HG03457 (cell line): ENCODE data around the gene TTLL8.

Experiments used
- ATAC-seq: cut with Tn5 transposase; IDR thresholded peaks from one replicate; pipeline ENCODE4 v1.9.1; 2021; ENCODE audit warnings: moderate number of reproducible peaks; ENCODE audit not compliant: unreplicated experiment

TTLL8 gene

DNA sequence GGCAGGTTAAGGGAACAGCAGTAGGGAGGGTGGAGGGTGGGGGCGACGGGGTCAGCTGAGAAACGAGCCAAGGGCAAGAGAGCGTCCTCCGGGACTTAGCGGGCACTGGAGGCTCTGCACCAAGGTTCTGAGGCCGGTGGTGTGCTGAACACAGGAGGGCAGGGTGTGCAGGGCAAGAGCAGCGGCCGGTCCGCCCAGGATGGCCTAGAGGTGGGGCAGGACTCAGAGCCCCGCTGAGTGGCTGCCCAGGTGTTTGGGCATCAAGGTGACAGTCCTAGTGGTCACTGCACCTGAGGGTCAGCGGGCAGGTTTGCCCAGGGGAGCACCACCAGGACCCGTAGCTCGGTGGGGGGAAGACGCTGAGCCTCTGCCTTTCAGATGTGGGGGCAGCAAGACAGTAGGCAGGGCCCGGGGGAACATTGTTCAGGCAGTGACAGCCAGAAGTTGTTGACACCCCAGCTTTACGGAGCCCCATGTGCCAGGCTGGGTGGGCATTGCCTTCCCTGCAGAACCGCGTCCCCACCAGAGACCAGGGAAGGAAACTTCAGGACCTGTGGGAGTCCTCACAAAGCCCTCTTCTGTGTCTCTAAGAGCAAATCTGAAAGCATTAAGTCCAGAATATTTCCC is 4.5 kb upstream of the TTLL8 start:
- no peak for ATAC-seq

DNA sequence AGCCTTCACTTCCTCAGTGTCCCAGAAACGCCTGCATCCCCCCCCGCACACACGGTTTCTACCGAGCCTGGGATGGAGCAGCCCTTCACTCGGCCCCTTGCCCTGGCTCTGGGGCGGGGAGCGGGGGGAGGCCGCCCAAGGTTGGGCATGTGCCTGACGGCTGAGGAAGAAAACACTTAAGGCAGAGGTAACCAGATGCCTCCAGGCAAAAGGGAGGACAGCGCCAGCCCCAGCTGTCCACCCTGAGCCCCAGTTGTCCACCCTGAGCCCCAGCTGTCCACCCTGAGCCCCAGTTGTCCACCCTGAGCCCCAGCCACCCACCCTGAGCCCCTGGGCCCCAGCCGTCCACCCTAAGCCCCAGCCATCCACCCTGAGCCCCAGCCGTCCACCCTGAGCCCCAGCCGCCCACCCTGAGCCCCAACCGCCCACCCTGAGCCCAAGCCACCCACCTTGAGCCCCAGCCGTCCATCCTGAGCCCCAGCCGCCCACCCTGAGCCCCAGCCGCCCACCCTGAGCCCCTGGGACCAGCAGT is 3.8 kb upstream of the TTLL8 start:
- no peak for ATAC-seq

DNA sequence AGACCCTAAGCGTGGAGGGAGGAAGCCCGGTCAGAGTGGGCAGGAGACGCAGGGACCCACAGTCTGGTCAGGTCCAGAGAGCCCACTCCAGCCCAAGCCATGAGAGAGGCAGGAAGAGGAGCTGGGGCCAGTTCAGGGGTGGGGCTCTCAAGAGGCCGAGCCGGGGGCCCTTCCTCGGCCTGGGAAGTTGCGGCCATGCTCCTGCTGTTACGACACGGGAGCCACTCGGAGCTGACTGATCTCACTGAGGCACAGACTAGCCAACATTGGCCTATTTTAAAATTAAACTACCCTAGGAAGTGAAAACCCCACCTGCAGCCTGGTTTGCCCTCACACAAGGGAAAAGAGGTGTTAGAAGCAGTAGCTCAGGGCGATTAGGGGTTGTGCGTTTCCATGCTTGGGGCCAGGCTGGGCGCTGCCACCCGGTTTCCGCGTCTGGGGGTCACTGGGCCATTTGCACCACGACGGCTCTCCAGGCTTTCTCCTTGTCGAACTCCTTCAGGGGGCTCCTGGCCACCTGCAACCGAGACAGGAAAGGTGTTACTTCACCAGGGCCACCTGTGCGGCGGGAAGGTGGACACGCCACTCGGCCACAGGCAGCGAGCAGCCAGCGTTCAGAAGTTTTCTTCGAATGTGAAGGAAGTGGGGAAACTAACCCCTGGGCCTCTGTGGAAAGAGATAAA is 3.2 kb upstream of the TTLL8 start:
- ATAC-seq = no peak

DNA sequence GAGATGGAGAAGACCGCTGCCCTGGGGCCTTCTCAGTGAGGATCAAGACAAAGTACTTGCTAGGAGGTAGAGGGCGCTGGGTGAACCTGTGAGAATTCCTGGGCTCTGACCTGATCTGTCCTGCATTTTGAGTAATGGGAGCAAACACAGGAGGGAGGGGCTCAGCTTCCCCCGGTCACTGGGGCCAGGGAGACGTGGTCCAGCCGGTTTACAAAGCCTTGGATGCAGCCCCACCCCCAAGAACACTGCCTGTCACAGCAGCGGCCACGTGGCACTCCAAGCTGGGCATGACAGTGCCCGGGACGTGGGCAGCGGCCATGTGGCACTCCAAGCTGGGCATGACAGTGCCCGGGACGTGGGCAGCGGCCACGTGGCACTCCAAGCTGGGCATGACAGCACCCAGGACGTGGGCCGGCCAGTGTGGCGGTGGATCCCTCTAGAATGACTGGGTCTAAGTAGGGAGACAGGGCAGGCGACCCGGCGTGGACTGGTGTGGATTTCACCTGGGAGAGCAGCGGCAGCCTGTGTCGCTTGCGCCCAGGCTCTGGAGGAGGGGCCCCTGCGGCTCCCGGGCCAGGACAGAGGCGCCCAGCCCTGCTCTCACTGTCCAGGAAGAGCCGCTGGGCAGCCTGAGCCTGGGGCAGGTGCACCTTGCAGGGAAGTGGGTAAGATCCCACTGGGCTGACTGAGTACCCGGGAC is 2.5 kb upstream of the TTLL8 start:
- no peak for ATAC-seq

DNA sequence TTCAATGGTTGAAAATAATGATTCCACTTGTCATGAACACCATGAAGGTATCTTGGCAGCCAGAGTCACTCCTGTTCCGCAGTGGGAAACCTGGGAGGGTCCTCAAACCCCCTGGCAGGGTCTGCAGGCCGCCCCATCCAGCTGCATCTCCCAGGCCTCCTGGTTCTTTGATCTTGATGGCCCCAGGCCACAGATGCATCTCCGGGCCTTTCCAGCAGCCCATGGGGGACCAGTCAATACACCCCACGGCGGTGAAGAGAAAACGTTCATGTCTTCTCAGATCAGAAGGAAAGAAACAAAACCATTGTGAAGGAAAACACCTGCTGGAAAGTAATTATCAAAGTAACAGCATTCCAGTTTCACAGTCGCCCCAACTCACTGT is 1.8 kb upstream of the TTLL8 start:
- no peak for ATAC-seq

DNA sequence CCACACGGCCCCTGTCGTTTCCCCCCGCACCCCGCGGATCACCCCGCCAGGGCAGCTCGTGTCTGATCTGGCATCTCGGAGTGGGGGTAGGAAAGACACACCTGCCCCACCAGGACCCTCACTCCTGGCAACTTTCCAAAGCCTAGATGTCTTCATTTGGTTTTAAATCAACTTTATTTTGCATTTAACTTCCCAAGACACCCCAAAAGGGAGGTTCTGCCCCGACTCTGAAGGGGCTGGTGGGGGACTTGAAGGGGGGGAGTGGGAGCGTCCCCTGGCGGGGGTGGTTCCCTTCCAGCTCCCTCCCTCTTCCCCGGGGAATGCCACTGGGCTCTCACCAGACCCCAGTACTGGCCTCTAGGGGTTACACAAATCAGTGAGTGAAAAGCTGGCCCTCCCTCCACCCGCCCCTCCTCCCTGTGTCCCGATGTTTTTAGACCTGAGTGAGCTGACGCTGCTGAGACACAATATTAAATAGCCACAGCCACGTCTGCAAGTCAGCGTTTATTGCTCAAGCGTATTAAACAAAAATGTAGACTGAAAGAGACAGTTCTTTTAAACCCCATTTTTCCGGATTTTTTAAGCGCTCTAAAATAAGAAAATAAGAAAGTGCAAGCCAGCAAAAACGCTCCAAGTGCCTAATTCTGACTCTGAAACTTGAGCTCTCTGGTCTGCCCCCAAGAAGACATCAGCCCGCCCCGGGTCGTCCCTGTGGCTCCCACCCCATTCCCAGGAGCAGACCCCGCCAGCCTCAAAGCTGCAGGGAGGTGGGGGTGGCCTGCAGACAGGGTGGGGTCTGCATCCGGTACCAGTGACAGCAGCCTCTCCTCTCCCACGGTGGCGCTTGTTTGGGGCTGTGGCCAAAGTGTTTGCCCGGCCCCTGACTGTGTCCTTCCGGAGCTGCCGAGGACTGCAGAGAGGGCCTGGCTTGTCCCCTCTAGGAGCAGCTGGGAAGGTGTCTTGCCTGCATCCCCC is 1.1 kb upstream of the TTLL8 start:
- no peak for ATAC-seq

DNA sequence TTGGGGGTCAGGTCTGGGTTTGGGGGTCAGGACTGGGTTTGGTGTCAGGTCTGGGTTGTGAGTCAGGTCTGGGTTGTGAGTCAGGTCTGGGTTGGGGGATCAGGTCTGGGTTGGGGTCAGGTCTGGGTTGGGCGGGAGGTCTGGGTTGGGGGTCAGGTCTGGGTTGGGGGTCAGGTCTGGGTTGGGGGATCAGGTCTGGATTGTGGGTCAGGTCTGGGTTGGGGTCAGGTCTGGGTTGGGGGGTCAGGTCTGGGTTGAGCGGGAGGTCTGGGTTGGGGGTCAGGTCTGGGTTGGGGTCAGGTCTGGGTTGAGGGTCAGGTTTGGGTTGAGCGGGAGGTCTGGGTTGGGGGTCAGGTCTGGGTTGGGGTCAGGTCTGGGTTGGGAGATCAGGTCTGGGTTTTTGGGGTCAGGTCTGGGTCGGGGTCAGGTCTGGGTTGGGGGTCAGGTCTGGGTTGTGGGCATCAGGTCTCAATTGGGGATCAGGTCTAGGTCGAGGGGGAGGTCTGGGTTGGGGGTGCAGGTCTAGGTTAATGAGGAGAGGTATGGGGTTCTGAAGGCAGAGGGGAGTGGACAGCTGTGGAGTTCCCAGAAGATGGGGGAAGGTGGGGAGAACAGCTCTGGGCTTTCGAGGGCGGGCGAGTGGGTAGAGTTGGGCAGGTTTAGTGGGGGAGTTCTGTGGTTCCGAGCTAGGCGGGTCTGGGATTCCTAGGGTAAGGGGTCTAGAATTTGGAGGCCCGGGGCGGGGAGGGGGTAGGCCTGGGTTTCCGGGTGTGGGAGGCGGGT is 629 bp downstream of the TTLL8 start:
- no peak for ATAC-seq

DNA sequence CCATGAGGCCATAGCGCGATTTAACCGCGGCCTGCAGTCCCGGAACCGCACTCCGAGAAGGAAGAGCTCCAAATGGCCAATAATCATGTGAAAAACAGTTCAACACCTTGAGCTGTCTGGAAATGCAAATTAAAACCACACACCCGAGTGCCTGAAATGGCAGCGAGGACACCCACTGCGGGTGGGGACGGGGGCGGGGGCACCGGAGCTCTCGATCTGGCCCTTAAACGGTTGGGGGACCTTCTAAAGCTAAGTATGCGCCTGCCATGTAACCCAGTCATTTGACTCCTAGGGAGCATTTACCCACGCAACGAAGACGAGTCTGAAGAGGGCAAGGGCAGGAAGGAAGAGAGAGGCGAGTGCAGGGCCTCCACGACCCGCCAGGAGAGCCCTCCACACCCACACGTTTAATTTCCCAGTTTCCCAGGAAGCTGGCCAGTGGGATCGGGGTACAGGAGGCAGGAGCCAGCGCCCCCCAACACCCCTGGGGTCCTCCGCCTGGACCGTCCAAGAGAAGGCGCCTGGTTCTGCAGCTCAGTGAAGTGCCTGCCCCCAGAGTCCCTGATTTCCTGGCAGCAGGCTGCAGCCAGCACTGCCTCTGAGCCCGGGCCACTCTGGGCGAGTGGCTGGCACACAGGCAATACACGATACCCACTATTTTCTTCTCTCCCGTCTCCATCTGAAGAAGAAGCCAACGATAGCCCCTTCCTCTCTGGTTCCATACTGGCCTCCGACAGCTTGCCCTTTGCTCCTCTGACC is 1.7 kb downstream of the TTLL8 start:
- ATAC-seq = no peak

DNA sequence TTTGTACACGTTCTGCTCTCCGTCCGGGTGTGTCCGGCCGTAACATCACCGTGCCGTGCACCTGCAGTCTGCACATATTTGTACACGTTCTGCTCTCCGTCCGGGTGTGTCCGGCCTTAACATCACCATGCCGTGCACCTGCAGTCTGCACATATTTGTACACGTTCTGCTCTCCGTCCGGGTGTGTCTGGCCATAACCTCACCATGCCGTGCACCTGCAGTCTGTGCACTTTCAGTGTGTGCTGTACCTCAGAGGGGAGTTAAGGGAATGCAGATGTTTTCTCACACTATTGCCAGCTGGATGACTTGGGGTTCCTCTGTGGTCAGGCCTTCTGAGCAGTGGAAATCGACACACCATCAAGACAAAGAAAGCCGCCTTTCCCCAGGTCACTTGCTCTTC is 4.2 kb downstream of the TTLL8 start:
- no peak for ATAC-seq

DNA sequence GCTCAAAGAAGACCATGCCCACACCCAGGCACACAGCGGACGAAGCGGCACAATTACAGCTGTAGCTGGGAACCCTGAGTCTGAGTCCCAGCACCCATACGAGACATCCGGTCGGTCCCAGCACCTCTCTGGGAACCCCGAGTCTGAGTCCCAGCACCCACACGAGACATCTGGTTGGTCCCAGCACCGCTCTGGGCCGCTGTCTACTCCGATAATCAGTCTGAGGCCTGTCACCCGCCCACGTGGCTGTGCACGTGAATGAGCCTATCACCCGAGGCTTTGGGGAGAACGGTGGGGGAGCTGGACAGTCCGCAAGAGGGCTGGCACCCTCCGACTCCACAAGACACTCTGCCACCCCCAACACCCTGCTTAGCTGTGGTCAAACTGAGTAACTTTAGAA is 6.2 kb downstream of the TTLL8 start:
- ATAC-seq = no peak

DNA sequence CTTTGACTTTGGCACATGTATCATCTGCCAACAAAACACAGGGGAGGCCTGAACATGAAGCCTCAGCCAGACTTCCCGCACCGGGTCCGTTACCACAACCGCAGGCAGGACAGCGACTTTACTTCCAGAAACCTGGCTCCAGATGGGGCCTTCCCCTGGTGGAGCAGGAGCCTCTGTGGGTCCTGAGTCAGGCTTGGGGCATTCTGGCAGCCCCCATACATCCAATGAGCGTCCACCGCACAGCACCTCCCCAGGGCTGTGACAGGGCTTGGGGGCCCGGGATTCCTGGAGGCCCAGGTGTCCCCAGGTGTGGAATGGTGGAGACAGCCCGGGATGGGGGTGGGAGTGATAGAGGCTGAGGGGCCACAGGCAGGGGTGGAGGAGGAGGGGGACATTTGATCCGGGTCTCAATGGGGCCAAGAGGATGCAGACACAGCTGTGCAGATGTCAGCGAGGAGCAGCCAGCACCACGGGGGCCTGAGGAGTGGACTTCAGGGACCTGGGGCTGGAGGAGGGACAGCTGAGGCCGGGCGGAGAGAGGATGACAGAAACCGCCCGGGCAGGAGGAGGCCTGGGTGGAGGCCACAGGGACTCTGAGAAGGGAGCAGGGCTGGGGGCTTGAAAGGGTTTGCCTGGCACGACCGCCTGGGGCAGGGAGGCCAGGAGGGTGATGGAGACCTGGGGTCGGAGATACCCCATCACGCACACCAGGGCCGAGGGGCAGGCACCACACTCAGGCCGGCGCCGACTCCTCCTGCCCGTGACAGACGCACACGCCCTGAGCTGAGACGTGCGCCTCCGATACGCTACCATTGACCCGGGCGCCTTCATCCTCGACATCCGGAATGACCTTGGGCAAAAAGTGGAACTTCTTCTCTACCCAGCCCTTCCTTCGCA is 8.6 kb downstream of the TTLL8 start:
- ATAC-seq = no peak

DNA sequence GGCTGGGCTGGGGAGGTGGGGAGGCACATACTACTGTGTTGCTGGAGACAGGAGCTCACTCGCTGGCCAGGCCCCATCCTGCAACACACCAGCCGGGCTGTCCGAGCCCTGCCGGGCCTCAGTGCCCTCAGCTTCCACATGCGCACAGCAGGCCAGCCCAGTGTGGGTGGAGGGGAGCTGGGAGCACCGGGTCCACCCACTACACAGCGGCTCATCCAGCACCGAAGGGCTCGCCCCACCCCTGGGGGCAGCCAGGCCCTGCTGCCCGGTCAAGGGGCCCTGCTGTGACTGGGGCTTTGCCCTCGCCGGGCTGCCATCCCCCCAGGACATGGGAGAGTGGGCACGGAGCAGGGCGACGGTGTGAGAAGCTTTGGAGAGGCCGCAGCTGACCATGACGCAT is 9.3 kb downstream of the TTLL8 start:
- ATAC-seq = no peak

DNA sequence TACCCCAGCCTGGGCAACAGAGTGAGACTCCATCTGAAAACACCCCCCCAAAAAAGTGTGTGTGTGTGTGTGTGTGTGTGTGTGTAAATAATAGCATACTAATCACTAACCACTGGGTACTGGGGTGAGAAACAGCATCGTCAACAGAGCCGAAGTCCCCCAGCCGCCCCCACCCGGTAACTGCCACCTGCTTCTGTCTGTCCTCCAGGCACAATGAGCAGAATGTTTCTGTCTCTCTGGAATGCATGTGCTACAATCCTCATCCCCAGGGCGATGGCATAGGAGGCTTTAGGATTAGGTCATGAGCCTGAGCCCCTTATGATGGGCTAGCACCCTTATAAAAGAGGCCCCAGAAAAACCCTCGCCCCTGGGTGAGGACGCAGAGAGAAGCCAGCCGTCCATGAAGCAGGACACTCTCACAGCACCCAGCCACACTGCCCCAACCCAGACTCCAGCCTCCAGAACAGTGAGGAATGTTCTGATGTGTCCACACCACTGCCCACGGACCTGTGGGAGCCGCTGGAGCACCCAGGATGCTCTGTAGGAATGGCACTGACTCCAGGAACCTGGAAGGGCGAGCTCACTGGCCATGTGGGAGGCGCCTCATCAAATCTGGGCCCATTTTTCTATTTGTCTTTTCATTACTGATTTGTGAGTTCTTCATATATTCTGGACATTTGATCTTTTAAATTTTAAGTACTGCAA is 9.9 kb downstream of the TTLL8 start:
- no peak for ATAC-seq

DNA sequence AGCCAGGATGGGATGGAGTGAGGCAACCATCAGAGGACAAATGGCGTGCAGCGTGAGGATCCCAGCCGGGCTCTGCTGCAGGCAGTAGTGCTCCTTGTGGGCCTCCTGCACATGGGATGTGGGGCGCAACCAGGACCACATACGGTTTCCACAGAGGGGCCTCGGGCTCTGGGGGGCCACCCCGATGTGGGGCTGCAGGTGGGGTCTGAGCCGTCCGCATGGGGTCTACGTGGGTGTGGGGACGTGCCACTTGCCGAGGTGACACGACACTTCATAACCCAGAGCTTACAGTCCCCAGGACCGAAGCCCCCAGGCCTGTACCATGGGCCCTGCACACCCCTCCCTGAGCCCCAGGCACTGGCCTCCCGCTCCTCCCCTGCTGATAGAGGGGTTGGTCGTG is 10.8 kb downstream of the TTLL8 start:
- ATAC-seq = no peak

DNA sequence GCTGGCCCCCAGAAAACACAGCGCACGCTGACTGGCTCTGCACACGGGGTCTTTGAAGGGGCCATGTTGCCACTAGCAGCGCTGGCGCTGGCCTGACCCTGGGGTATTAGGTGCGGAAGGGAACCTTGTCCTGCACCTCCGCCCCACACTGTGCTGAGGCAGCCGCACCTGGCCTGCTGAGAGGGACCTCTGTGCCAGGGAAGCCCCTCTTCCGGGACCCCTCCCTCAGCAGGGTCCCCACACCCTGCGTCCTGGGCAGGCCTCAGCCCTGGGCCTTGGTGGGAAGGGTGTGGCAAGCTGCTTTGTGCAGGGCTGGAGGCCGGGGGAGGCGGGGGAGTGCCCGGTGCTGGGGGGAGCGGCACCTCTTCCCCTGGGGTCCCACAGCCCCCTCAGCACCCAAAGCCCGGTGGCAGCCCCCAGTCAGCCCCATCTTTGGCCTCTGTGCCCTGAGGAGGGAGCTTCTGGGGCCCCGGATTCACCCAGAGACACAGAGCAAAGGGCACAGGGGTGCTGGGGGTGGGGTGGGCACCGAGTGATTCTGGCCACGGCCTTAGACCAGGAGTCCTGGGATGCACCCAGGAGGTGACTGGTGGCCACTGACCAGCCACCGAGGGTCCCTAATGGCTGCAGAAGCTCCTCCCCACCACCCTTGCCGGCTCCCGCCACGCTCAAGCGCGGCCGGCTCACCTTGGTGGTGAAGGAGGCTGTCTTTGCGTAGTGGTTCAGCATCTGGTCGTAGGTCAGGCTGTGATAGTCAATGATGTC is 11.4 kb downstream of the TTLL8 start:
- no peak for ATAC-seq

DNA sequence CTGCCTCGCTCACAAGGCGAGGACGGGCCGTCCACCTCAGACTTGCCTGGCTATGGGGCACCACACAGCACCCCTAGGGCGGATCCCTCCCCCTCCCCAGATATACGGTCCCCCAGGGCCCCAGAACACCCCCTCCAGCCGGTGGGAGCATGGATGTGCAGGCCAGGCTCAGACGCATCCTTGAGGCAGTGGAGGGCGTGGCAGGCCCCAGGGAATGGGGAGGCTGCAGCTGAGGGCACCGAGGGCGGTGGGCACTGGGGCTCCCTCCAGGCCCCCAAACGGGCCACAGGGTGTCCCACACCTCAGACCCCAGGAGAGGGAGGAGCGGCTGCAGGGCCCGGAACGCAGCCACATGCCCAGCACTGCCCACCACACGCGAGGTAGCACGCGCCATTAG is 12.1 kb downstream of the TTLL8 start:
- ATAC-seq = no peak
